AG08396 (cell line): ENCODE results near the gene GRIK3.
"Not testable (repeated sequence)": the region's sequence is repeated elsewhere in the genome, so short reads cannot be mapped to it uniquely, and the experiment has no call there.

Experiments
- DNase-seq: peaks from one replicate; pipeline ENCODE4 v3.0.0; 2012; ENCODE audit warnings: low spot score, mixed read lengths

Gene GRIK3

DNA sequence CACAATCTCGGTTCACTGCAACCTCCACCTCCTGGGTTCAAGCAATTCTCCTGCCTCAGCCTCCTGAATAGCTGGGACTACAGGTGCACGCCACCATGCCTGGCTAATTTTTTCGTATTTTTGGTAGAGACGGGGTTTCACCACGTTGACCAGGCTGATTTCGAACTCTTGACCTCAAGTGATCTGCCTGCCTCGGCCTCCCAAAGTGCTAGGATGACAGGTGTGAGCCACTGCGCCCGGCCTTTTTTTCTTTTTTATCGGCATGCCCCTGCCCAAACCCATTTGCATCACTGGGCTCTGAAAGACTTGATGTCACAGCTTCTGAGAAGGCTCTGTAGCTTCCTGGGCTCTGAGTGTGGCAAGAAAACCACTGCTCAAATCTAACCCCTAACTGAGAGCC, 125.0 kb downstream of the GRIK3 start:
- DNase-seq, result not testable (repeated sequence)

DNA sequence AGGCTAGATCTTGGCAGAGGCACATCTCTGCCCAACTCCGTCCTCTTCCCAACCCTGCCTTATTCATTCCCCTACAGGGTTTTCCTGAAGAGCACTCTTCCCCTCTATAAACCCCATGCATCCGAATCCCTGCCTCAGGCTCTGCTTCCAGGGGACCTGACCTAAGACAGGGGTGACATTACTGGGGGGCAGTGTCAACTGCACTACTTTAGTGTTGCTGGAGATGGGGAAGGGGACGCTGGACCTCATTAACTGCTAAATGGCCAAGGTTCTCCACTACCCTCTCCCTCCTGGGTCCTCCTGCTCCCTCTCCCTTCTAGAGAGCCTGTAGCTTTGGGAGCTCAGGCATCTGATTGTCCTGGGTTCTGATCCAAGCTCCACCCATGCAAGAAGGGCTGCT, 126.2 kb downstream of the GRIK3 start:
- DNase-seq, result no peak

DNA sequence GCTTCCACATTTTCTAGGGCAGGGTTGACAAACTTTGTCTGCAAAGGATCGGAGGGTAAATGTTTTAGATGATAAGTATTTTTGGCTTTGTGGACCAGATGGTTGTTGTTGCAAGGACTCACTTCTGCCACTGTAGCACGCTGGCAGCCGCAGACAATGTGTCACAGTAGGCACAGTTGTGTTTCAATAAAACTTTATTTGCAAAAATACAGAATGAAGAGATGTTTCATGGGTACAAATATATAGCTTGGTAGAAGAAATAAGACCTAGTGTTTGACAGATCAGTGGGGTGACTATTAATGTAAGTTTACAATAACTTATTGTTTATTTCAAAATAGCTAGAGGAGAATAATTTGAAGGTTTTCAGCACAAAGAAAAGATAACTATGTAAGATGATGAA, 127.8 kb downstream of the GRIK3 start:
- no peak for DNase-seq

- no peak for DNase-seq
These were observed 128.4 kb downstream of the GRIK3 start for GRCh38 chr1:36905941-36906340.

DNA sequence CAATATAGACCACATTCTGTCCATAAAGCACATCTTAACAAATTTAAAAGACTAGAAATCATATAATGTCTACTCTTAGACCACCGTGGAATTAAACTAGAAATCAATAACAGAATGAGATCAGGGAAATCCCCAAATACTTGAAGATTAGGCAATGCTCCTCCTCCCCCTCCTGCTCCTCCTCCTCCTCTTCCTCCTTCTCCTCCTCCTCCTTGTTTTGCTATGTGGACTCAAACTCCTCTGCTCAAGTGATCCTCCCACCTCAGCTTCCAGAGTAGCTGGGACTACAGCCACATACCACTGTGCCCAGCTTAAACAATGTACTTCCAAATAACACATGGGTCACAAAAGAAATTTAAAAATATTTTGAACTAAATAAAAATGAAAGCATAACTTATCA, 134.2 kb downstream of the GRIK3 start:
- DNase-seq, result no peak

DNA sequence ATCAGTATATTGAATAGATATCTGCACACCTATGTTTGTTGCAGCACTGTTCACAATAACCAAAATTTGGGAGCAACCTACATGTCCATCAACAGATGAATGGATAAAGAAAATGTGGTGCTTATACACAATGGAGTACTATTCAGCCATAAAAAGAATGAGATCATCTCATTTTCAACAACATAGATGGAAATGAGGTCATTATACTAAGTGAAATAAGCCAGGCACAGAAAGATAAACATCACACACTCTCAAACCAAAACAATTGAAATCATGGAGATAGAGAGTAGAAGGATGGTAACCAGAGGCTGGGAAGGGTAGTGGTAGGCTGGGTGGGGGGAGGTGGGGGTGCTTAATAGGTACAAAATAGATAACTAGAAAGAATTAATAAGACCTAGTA, 136.5 kb downstream of the GRIK3 start:
- not testable (repeated sequence) for DNase-seq

- no peak for DNase-seq
These were observed 139.5 kb downstream of the GRIK3 start for GRCh38 chr1:36894824-36895223.

DNA sequence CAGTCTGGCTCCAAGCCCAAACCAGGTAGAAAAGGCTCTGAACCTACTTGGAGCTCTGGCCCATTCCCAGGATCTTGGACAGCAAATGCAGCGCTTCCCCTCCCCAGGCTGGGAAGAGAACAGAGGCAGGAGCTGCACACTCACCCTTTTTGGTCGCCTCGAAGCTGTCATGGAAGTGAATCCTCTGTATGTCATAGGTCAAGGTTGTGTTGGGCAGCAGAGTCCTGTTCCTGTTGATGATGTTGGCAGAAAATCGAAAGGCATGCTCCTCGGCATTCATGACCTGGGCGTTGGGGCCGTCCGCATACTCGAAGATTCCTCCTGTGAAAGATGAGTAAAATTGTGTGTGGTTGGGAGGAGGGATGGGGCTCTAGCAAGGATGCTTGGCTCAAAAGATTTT, 143.5 kb downstream of the GRIK3 start:
- no peak for DNase-seq

GRCh38 chr1:36889478-36890226, 144.7 kb downstream of the GRIK3 start:
- DNase-seq, result no peak

DNA sequence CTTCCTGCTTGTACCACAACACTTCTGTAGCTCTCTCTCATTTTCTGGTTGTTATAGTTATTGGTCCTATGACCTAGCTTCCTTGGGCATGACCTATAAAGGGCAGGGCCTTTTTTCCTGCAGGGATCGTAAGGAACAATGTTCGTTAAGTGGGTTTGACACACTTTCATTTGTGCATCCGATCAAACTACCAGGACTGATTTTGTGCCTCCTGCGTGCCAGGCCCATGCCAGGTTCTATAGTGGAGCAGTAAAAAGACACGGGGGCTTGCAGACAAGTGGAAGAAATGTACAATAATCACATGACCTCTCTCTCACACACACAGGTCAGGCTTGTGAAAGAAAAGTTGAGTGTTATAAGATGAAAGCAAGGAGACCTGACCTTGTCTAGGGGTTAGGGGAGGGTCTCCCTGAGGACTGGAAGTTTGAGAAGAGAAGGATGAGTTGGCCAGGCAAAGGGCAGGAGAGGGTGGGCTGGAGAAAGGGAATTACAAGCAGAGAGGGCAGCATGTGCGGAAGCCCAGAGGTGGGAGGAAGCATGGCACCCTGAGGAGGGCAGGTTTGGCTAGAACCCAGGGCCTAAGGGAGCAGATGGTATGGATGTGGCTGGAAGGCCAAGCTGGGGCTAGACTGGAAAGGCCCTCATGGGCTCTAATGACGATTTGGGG, 145.4 kb downstream of the GRIK3 start:
- no peak for DNase-seq

GRCh38 chr1:36885540-36886357, 148.6 kb downstream of the GRIK3 start:
- DNase-seq, result no peak

DNA sequence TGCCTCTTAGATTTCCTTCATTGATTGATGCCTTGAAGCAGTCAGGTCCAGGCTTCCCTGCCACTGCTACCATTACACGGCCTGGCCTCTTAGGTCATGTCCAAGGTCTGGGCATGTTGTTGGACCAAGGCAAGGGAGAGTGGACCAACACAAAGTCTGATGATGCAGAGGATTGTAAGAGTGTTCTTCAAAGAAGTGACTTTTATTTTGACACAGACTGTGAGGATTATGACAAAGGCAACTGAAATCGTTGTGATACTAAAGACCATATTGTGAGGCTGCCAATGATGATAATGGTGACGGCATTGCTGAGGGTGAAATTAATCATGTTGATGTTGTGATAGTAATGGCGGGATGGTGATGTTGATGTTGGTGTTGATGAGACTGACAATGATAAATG, 149.5 kb downstream of the GRIK3 start:
- no peak for DNase-seq

GRCh38 chr1:36884029-36884701, 150.2 kb downstream of the GRIK3 start:
- no peak for DNase-seq

GRCh38 chr1:36883315-36883949, 150.9 kb downstream of the GRIK3 start:
- peak; percentile 2 for DNase-seq

- peak; percentile 0 for DNase-seq
These were observed 151.6 kb downstream of the GRIK3 start for GRCh38 chr1:36882536-36883285.

DNA sequence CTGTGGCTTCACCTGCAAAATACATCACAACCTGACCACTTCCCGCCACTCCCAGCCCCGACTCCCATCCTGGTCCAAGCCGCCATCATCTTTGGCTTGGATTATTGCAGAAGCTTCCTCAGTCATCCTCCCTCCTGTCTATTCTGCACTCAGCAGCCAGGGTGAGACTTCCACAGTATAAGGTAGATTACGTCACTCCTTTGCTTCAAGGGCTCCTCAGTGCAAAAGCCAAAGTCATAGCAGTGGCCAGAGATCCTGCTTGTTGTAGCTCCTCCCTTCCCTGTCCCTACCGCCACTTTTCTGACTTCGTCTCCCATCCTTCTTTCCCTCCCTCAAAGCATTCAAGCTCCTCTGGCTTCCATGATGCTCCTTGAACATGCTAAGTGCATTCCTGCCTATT, 152.8 kb downstream of the GRIK3 start:
- no peak for DNase-seq

DNA sequence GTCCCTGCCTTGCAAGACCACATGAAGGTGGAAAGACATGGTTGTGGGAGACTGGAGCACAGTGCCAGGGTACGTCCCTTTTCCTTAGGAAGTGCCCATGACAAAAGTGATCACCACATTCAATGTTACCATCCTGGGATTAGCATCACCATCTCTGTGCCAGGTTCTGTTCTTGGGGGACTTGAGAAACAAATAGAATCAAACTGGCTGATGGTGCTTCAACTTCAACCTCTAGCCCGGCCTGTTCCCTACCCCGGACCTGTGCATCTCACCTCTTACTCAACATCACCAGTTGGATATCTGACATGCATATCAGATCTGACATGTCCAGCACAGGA, 153.3 kb downstream of the GRIK3 start:
- DNase-seq, result no peak

GRCh38 chr1:36880155-36881067, 153.9 kb downstream of the GRIK3 start:
- no peak for DNase-seq

- DNase-seq, result no peak
These were observed 154.7 kb downstream of the GRIK3 start for GRCh38 chr1:36879613-36880012.

GRCh38 chr1:36876990-36877389, 157.3 kb downstream of the GRIK3 start:
- DNase-seq, result no peak
